ENCODE data around the gene PDE6A.

PDE6A gene

GRCh38 chr5:149820536-149821510 is 123.8 kb downstream of the PDE6A start:
- no peak for TF ChIP-seq CTCF (IDR thresholded peaks at IDR 0.05; ENCODE audit: low read depth, low read length, missing control alignments)
- DNase-seq (ENCODE audit: low read depth) = no peak
- H3K4me3 ChIP-seq (ENCODE audit: low read depth, low read length) = no peak overlapping the region

DNA sequence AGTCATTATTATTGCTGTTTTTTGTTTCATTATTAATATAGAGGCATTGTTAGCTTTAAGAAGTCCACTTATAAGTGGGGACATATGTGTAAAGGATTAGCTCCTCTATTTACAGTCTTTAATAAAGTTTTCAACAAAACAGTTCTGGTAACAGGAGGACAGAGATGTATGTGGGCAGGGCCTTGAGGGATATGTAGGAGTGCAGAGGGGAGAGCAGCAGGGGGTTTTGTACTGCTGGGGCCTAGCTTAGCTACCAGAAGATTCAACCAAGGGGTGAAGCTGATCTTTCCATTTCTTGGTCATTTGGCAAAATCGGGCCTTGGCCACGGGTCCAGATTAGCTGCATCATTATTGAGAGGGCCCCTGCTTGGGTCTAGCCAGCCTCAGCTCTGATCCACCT is 124.6 kb downstream of the PDE6A start:
- H3K4me3 ChIP-seq (ENCODE audit: low read depth, low read length) = no peak overlapping the region
- no peak for DNase-seq (ENCODE audit: low read depth)
- no peak for TF ChIP-seq CTCF (IDR thresholded peaks at IDR 0.05; ENCODE audit: low read depth, low read length, missing control alignments)

DNA sequence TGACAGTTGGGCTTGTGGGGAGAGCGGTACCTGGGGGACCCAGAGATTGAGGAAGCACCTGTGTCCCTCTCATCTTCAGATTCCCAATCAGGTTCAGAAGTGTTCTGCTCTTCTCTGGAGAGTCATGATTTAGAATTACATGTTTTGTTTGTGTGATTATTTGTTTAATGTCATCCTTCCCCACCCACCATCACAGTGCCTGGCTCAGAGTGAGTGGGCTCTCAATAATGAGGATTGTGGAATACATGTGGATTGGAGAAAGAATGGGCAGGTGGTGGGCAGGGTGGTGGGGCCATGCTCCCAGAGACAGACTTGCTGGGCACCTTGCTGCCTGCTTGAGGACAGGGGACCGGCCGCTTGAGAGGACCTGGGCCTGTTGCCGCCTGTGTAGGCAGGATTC is 126.5 kb downstream of the PDE6A start:
- no peak for TF ChIP-seq CTCF (IDR thresholded peaks at IDR 0.05; ENCODE audit: low read depth, low read length, missing control alignments)
- no peak for DNase-seq (ENCODE audit: low read depth)

GRCh38 chr5:149817539-149818060 is 127.0 kb downstream of the PDE6A start:
- no peak for TF ChIP-seq CTCF (IDR thresholded peaks at IDR 0.05; ENCODE audit: low read depth, low read length, missing control alignments)
- no peak overlapping the region for H3K4me3 ChIP-seq (ENCODE audit: low read depth, low read length)
- DNase-seq (ENCODE audit: low read depth) = no peak

More for the DNA sequence above, 126.5 kb downstream of the PDE6A start:
- no peak overlapping the region for H3K4me3 ChIP-seq (ENCODE audit: low read depth, low read length)

- TF ChIP-seq CTCF (IDR thresholded peaks at IDR 0.05; ENCODE audit: low read depth, low read length, missing control alignments) = no peak
- DNase-seq (ENCODE audit: low read depth) = no peak
These were observed 127.9 kb downstream of the PDE6A start for GRCh38 chr5:149816661-149817060.

DNA sequence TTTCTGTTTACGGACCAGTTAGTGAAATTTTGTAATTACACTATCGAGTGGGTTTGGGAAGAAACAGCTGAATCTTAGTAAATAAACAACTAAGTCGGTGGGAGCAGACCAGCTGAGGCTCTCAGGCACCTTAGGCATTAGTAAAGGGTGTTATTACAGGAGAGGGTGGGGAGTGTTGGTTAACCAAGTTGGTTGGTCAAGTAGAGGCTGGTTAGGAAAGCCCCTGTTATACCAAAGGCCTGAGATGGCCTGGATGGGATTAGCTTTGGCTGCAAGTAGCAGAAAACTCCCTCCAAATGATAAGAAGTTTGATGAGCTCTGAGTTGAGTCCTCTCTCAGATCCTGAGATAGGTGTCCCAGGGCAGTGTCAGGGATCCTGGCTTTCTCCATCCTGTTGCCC is 133.1 kb downstream of the PDE6A start:
- H3K4me3 ChIP-seq (ENCODE audit: low read depth, low read length) = no peak overlapping the region
- no peak for TF ChIP-seq CTCF (IDR thresholded peaks at IDR 0.05; ENCODE audit: low read depth, low read length, missing control alignments)
- no peak for DNase-seq (ENCODE audit: low read depth)

More at GRCh38 chr5:149816661-149817060, 127.9 kb downstream of the PDE6A start:
- no peak overlapping the region for H3K4me3 ChIP-seq (ENCODE audit: low read depth, low read length)
